HG03139 (cell line): ENCODE measurements around the gene LSAMP.
"Not testable (repeated sequence)": the region's sequence is repeated elsewhere in the genome, so short reads cannot be mapped to it uniquely, and the experiment has no call there.

Experiments used
- ATAC-seq: cut with Tn5 transposase; IDR thresholded peaks from one replicate; pipeline ENCODE4 v1.9.1; 2021; ENCODE audit not compliant: unreplicated experiment

The LSAMP gene

DNA sequence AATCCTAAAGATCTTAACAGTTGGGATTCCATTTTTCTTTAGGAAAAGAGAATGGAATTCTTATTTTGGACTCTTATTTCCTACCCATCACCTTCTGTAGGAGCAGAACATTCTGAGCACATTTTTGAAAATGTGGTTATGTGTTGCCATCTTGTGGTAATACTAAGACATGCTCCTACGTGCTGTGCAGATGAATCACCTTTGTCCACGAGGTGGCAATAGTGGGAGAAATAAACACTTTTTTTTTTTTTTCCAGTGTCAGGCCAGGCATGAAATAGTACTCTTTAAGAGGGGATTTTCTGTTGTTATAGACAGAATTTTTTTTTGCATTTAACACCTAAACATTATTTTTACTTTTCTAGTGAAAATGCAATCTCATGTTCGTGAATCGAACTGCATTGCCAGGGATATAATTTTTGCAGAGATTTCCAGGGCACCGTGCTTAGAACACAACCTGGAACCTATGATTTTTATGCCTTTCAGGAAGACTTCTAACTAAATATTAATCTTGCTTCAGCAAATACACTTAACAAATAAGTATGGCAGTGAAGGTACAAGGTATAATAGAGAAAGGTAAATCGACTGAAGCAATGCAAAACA lies 625.4 kb downstream of the LSAMP start:
- peak; percentile 91 for ATAC-seq

DNA sequence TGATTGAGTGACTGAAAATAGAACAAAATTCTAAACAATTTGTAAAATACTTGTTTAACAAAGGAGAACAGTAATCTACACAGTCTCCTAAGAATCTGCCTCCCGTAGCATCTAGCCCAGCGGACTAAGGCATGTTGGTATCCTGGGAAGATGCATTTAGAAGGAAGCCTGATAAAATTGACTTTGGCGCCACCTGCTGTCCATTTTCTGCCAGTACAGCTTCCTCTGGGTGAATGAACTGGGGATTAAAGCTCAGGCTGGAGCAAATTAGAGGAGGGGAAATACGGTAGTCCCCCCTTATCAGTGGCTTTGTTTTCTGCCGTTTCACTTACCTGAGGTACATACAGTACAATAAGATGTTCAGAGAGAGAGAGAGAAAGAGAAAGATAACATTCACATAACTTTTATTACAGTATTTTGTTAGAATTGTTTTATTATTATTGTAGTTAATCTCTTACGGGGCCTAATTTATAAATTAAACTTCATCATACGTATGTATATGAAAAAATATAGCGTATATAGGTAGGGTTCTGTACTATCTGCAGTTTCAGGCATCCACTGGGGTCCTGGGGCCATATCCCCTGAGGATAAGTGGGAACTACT lies 630.4 kb downstream of the LSAMP start:
- ATAC-seq = peak; percentile 64

DNA sequence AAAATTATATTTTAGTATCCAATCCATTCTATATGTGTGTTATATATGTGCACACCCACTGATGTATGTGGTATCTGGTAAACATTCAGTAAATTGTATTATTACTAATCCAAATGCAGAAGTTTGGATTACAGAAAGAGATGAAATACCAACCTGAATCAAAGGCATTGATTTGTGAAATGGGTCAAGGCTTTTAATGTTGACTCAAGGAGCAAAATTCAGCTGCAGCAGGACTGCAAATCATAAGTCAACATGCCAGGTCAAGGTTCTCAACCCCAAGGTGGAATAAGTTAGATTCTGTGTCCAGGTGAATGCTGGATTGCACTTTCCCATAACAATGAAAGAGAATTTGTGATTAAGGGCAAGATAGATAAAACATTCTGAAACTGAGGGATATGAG lies 631.3 kb downstream of the LSAMP start:
- ATAC-seq = no peak

DNA sequence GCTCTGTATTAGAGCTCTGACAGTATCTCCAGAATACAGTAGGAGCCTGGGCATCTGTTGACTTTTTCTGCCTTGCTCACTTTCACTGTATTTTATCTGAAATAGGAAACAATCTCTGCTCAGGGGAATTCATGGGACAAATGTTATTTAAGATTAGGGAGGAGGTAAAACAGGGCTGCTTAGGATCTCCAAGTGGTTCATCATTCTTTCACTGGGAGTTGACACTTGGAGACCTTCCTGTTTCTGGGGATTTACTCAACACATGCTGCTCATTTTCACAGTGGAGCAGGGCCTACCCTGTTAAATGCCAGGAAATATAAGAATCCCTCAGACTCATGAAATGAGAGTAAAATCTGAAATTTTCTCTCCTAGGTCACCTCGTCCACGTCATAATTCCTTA lies 636.5 kb downstream of the LSAMP start:
- ATAC-seq = no peak

DNA sequence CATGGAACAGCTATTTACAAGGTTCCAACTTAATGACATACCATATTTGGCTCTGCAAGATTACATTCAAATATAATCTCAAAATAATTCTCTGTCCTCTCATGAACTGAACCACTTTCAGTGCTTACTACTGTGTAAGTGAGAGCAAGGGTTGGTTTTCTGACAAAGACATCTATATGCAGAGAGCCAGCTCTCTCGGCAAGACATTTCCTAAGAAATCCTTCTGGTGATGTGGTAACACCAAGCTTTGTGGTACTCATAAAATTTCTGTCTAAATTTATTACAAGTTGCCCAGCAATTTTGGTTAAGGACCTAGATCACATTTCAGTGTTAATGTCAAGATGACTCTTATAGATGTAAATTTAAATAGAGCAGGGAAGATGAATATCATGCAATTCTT lies 637.0 kb downstream of the LSAMP start:
- no peak for ATAC-seq

DNA sequence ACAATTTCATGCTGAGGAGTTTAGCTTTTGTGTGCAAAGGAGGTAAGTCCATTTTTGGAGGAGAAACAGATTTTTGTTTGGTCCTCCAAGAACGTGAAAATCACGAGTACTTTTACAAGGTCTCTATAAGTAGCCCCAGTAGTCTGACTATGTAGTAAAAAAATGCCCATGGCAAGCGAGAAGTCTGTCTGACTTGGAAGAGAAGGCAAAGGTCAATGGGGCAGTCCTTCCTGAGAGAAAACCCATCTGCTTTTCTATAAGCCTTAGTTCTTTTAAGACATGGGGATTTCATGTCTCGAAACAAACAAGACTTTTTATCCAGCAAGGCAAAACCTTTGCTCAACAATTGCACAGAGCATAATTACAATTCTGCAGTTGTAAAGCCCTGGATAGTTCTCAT lies 638.8 kb downstream of the LSAMP start:
- no peak for ATAC-seq

DNA sequence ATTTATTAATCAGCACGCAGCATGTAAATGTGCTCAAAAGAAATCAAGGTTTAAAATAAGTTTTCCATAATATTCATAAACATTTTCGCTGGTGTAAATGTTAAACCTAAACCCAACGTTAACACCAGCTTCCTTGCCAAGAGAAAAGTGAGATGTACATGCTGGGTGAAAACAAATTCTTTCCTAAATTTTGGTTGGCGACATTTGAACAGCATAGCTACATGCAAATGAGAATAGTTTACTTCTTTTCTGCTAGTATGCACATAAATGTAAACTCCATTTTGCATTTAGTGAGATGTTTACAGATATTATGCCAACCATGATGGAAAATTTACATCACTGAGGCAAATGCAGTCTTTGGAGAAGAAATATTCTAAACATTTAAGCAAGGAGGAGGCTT lies 639.8 kb downstream of the LSAMP start:
- no peak for ATAC-seq

DNA sequence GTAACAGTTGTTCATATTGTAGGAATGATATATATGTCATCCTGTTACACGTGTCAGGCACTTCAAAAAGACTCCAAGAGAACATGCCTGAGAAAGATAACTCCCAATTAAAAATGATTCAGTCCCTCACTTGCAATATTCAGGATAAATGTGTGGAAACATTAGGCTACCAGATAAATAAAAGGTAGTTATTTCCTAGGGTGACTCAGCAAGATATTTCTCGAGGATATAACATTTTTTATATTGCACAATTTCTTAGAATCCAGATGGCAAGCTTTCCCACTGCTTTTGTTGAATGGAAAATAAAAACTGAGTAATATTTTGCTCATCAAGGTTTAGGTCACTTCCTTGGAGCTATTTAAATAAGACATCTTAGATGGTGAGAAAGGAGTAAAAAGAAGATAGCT lies 640.6 kb downstream of the LSAMP start:
- ATAC-seq = no peak

DNA sequence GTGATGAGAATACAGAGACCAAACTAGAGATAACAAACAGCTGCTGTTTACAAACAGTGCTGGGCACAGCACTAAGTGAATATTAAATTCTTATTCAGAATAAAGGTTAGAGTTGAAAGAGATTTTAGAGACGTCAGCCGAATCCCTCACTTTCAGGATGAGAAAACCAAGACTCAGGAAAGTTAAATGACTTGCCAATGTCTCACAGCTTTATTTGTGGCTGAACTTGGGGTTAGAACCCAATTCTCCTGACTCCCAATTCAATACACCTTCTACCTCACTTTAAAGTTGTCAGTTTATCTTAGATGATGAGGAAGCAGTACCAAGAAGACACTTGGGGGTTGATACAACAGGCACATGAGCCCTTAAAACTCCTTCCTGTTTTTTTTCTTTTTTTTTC lies 641.1 kb downstream of the LSAMP start:
- no peak for ATAC-seq

DNA sequence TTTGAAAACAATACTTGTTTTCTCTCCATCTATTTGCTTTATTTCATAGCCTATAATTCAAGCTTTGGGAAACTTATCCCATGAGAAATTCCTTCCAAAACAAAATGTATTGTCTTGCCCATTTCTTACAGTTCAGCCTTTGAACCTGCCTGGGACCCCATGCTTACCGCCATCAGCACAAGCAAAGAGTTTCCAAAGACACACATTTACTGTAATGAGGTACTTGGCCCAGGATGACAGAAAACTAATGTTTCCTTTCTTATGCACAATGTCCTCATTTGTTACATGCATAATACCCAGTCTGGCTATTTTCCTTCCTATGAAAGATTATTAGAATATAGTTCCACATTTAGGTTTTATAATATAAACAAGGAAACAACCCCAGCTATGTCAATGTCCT lies 641.6 kb downstream of the LSAMP start:
- ATAC-seq = no peak

DNA sequence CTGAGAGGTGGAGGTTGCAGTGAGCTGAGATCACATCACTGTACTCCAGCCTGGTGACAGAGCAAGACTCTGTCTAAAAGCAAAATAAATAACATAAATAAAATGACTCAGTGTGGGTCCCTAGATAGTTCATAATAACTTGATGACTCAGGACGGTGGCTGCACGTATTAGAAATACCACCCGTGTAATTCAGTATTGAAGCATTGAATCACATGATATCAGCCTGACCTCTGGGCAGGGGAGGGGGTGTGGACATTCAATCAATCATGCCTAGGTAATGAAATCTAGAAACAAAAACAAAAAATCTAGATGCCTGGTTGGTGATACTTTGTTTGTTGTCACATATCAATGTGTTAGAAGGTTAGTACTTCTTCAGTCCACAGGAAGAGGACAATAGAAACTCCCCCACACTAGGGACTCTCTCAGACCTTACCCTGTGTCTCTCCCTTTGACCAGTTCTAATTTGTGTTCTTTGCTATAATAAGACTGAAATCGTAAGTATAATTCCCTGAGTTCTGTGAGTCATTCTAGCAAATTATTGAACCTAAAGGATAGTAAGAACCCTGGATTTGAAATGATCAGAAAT lies 644.7 kb downstream of the LSAMP start:
- ATAC-seq = no peak

DNA sequence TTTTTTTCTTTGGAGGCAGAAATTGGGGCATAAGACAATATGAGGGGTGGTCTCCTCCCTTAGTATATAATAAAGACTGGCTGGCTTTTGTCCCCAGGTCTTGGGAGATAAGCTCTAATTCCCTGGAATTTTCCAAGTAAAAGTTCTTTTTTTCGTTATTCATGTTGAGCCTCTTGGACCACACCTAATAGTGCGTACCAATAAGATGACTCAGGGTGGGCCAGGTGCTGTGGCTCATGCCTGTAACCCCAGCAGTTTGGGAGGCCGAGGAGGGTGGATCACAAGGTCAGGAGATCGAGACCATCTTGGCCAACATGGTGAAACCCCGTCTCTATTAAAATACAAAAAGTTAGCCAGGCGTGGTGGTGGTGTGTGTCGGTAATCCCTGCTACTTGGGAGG lies 645.2 kb downstream of the LSAMP start:
- not testable (repeated sequence) for ATAC-seq

DNA sequence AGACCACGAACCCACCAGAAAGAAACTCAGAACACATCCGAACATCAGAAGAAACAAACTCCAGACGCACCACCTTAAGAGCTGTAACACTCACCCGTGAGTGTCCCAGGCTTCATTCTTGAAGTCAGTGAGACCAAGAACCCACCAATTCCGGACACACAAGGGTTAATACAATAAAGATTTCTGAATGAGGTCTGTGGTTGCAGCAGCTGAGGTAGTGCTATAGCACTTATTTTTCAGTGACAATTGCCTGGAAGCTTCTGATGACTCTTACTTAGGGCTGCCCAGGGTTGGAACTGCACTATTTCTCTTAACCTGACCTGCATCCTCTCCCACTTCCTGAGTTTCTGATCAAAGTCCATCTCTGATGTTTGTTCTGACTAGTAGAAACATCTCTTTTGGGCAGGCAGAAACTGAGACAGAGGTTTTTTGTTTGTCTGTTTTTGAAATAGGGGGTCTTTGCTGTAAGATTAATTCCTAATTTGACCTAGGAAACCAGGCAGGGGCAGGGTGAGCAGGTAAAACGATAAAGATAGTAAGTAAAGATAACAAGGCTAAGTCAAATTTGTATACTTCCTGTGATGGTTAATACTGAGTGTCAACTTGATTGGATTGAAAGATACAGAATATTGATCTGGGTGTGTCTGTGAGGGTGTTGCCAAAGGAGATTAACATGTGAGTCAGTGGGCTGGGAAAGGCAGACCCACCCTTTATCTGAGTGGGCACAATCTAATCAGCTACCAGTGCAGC lies 652.9 kb downstream of the LSAMP start:
- no peak for ATAC-seq

DNA sequence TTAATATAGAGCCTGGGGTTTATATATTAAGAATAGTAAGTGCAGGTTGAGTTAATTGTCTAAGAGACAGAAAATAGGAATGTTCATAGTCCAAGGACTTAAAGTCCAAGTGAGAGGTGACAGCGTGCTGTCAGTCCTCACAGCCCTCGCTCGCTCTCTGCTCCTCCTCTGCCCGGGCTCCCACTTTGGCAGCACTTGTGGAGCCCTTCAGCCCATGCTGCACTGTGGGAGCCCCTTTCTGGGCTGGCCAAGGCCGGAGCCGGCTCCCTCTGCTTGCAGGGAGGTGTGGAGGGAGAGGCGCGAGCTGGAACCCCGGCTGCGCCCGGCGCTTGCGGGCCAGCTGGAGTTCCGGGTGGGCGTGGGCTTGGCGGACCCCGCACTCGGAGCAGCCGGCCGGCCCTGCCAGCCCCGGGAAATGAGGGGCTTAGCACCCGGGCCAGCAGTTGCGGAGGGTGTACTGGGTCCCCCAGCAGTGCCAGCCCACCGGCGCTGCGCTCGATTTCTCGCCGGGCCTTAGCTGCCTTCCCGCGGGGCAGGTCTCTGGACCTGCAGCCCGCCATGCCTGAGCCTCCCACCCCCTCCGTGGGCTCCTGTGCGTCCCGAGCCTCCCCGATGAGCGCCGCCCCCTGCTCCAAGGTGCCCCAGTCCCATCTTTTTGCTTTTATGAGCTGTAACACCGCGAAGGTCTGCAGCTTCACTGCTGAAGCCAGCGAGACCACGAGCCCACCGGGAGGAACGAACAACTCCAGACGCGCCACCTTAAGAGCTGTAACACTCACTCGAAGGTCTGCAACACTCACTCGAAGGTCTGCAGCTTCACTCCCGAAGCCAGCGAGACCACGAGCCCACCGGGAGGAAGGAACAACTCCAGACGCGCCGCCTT lies 653.8 kb downstream of the LSAMP start:
- not testable (repeated sequence) for ATAC-seq

DNA sequence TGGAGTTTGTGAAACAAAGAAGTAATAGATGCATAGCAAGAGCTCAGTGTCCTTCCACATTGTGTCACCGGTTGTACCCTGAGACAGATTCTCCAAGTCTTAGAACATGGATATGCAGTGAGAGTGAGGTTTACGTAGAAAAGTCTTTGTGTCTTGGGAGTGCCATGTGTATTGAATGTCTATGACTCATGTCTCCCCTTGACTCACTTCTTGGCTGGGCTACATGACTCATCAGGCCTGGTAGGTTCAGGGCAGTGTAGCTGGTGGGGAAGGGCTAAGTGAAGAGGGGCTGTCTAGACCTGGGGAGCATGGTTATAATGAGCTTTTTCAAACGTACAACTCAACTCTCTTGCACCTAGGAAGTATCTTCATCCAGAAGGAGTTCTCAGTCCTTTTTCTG lies 654.5 kb downstream of the LSAMP start:
- no peak for ATAC-seq

DNA sequence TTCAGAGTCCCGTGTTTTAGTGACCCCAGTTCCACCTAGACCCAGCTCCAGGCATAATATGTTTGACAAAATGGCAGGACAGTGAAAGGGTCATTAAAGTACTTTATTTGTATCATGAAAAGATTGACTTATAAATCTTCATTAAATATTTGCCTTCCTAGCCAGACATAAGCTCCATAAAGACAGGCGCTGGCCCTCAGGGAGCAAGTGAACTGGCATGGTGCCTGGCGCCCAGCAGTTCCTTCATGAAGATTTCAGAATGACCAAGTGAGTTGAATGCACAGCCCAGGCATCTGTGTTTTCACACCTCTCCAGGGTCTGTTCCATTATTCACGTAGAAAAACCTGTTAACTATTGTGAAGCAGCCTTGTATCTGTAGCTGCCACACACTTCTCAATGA lies 655.8 kb downstream of the LSAMP start:
- ATAC-seq = no peak

DNA sequence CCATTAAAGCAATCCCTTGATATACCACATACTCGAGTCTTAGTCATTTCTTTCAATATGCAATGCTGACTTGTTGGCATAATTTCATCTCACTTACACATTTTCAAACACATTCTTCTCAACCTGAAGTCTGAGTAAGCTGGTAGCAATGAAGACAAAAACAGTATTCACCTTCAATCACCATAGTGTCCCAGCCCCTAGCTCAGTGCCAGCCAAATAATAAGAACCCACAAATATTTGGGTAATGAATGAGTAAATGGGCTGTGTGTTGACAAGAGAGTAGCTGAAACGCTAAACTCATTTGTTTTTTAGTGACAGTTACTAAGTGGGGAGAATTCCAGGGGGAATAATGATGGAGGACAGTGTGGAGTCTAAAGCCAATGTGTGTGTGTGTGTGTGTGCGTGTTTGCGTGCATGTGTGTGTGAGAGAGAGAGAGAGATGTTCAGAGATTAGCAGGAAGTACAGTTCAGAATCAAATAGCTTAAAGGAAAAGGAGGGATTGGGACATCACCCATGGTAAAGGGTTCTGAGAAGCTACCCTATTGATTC lies 656.3 kb downstream of the LSAMP start:
- no peak for ATAC-seq

DNA sequence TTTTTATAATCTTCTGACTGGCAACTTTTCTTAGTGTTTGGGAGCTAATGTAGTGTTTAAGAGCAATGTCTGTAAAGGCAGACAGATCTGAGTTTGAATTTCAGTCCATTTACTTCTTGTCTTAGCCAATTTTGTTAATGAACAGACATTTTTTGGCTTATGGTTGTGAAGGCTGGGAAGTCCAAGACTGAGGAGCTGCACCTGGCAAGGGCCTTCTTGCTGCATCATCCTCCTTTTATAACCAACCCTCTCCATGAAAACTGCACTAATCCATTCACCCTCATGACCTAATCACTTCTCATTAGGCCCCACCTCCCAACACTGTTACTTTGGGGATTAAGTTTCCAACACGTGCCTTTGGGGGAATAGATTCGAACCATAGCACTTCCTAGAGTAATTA lies 657.5 kb downstream of the LSAMP start:
- no peak for ATAC-seq

DNA sequence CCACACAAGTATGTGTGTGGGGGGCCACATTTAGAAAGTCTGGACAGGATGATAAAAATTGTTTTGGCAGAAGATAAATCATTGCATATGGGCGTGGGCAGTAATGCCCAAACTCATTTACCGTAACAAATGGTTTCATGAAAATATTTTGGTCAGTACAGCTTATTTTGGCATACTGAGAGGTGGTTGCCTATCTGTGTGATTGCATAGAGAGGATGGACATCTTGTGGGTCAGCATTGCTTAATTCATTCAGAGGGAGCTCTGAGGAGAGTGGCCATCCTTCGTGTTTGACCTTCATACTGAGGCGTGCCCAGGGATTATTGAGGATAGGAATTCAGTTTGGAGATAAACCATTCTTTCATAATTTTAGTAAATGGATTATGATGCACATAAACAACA lies 659.5 kb downstream of the LSAMP start:
- ATAC-seq = no peak

DNA sequence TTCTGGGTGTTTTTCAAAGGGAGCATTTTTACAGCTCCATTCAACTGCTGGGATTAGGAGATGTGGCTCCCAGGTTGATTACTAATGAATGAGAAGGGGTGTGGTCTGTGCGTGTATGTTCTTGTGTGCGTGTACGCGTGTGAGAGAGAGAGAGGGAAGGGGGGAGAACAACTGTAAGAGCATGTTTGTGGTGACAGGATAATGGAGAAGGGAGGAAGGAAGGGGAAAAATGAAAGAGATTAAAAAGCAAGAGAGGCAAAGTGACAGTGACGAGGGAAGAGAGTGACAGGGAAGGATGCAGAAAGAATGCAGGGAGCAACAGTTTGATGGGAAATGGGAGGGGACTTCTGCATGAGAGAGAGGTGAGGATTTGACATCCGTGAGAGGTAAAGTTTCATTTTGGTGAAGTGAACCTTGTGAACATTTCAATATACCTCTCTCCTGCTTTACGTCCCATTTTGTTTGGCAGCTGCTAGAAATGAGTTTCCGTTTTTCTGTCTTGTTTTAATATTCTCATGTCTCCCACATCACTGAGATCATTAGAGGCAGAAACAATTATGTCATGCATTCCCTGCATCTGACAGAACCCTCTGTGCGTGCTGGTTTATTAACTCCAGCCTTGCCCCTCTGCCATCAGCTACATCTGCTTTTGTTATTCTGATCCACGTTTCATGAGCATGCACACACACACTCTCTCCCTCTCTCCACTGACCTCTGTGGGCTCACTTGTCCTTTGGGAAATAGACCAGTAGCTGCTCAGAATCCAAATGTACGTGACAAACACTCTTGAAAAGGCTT lies 660.3 kb downstream of the LSAMP start:
- ATAC-seq = peak; percentile 0
